ENCODE measurements around the gene HYDIN.

The HYDIN gene

GRCh38 chr16:71254832-71255525, 24.5 kb upstream of the HYDIN start:
- no peaks in the 10 kb centered on the region for H3K9me3 ChIP-seq (ENCODE audit: control insufficient read depth, insufficient read depth, low read length)
- H3K4me1 ChIP-seq (ENCODE audit: control insufficient read depth, insufficient read depth, low read length), result peaks cover 8% of the 10 kb centered on the region
- H3K9ac ChIP-seq (ENCODE audit: low read depth, low read length), result no peak overlapping the region
- no peak overlapping the region for H3K4me3 ChIP-seq (ENCODE audit: low read depth, low read length)
- no peaks in the 10 kb centered on the region for H3K36me3 ChIP-seq (ENCODE audit: control insufficient read depth, insufficient read depth, low read length)
- H3K27me3 ChIP-seq (ENCODE audit: control insufficient read depth, insufficient read depth, low read length), result no peaks in the 10 kb centered on the region

- no peak overlapping the region for H3K4me3 ChIP-seq (ENCODE audit: low read depth, low read length)
- peaks cover 10% of the 10 kb centered on the region for H3K4me1 ChIP-seq (ENCODE audit: control insufficient read depth, insufficient read depth, low read length)
- H3K9ac ChIP-seq (ENCODE audit: low read depth, low read length), result no peak overlapping the region
- H3K9me3 ChIP-seq (ENCODE audit: control insufficient read depth, insufficient read depth, low read length), result no peaks in the 10 kb centered on the region
- H3K27me3 ChIP-seq (ENCODE audit: control insufficient read depth, insufficient read depth, low read length), result no peaks in the 10 kb centered on the region
- H3K36me3 ChIP-seq (ENCODE audit: control insufficient read depth, insufficient read depth, low read length), result no peaks in the 10 kb centered on the region
Measured at GRCh38 chr16:71250461-71251235, 20.1 kb upstream of the HYDIN start.

DNA sequence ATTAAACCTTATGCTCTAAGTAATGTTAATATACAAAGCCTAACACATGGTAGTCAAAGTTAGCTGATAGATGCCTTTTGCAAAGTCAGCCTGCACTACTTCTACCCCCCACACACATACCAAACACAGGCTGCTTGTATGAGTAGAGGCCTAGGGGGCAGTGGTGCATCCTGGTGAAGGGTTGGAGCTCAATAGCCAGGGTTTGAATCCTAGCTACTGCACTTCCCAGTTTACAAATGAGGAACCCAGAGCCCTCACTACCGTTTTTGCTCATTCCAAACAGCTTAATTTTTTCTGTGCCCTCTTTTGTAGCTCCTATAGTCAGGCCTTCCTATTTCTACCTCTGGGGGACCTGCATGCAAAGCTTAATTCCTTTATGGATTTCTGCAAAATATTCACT, 18.9 kb upstream of the HYDIN start:
- no peaks in the 10 kb centered on the region for H3K36me3 ChIP-seq (ENCODE audit: control insufficient read depth, insufficient read depth, low read length)
- H3K4me1 ChIP-seq (ENCODE audit: control insufficient read depth, insufficient read depth, low read length), result peaks cover 3% of the 10 kb centered on the region
- H3K4me3 ChIP-seq (ENCODE audit: low read depth, low read length), result no peak overlapping the region
- H3K27me3 ChIP-seq (ENCODE audit: control insufficient read depth, insufficient read depth, low read length), result no peaks in the 10 kb centered on the region
- no peaks in the 10 kb centered on the region for H3K9me3 ChIP-seq (ENCODE audit: control insufficient read depth, insufficient read depth, low read length)
- no peak overlapping the region for H3K9ac ChIP-seq (ENCODE audit: low read depth, low read length)

DNA sequence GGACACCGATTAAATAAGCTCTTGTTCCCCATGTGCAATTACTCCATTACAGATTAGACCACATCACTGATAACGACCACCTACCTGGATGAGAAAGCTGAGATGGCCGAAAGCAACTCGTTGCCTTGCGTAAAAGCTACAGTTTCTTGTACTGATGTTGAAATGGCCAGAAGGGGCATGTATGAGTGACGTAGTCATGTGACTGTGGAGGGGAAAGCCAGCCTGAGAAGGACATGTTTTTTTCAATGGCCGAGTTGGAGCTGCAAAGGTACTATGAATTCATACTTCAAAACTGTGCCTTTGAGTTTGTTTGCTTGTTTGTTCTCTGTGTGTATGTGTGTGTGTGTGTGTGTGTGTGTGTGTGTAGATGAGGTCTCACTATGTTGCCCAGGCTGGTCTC, 17.0 kb upstream of the HYDIN start:
- Histone ChIP-seq H3K9me3 (ENCODE audit: control insufficient read depth, insufficient read depth, low read length) (no peaks in the 10 kb centered on the region), H3K36me3 (ENCODE audit: control insufficient read depth, insufficient read depth, low read length) (no peaks in the 10 kb centered on the region)

GRCh38 chr16:71246309-71246708, 15.8 kb upstream of the HYDIN start:
- Histone ChIP-seq H3K36me3 (ENCODE audit: control insufficient read depth, insufficient read depth, low read length) (no peaks in the 10 kb centered on the region), H3K4me1 (ENCODE audit: control insufficient read depth, insufficient read depth, low read length) (peaks cover 3% of the 10 kb centered on the region), H3K9ac (ENCODE audit: low read depth, low read length) (no peak overlapping the region), H3K9me3 (ENCODE audit: control insufficient read depth, insufficient read depth, low read length) (no peaks in the 10 kb centered on the region), H3K4me3 (ENCODE audit: low read depth, low read length) (no peak overlapping the region), H3K27me3 (ENCODE audit: control insufficient read depth, insufficient read depth, low read length) (no peaks in the 10 kb centered on the region)

More for the DNA sequence above, 17.0 kb upstream of the HYDIN start:
- Histone ChIP-seq H3K27me3 (ENCODE audit: control insufficient read depth, insufficient read depth, low read length) (no peaks in the 10 kb centered on the region), H3K4me3 (ENCODE audit: low read depth, low read length) (no peak overlapping the region), H3K9ac (ENCODE audit: low read depth, low read length) (no peak overlapping the region), H3K4me1 (ENCODE audit: control insufficient read depth, insufficient read depth, low read length) (peaks cover 3% of the 10 kb centered on the region)

GRCh38 chr16:71244521-71244920, 14.0 kb upstream of the HYDIN start:
- H3K4me3 ChIP-seq (ENCODE audit: low read depth, low read length), result no peak overlapping the region
- H3K27me3 ChIP-seq (ENCODE audit: control insufficient read depth, insufficient read depth, low read length), result no peaks in the 10 kb centered on the region
- H3K36me3 ChIP-seq (ENCODE audit: control insufficient read depth, insufficient read depth, low read length), result no peaks in the 10 kb centered on the region
- no peaks in the 10 kb centered on the region for H3K9me3 ChIP-seq (ENCODE audit: control insufficient read depth, insufficient read depth, low read length)
- H3K9ac ChIP-seq (ENCODE audit: low read depth, low read length), result no peak overlapping the region
- H3K4me1 ChIP-seq (ENCODE audit: control insufficient read depth, insufficient read depth, low read length), result peaks cover 3% of the 10 kb centered on the region

DNA sequence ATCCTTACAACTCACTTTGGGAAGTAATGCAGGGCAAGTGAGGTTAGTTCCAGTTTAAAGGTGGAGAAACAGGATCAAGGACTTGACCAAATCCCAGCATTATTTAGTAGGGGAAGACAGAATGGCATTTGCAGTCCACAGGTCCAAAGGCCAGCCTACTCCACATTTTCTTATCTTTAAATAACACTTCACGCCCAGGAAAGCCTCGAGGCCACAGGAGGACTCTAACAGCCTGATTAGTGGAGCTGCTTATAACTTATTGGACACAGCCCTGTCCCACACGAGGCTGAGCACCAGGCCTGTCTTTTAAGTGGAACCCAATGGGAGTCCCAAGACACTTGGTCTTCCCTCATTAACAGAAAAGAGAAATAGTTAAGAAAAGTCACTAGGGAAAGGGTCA, 12.1 kb upstream of the HYDIN start:
- no peaks in the 10 kb centered on the region for H3K4me1 ChIP-seq (ENCODE audit: control insufficient read depth, insufficient read depth, low read length)
- H3K36me3 ChIP-seq (ENCODE audit: control insufficient read depth, insufficient read depth, low read length), result no peaks in the 10 kb centered on the region
- H3K4me3 ChIP-seq (ENCODE audit: low read depth, low read length), result no peak overlapping the region
- no peaks in the 10 kb centered on the region for H3K9me3 ChIP-seq (ENCODE audit: control insufficient read depth, insufficient read depth, low read length)
- no peak overlapping the region for H3K9ac ChIP-seq (ENCODE audit: low read depth, low read length)
- no peaks in the 10 kb centered on the region for H3K27me3 ChIP-seq (ENCODE audit: control insufficient read depth, insufficient read depth, low read length)

DNA sequence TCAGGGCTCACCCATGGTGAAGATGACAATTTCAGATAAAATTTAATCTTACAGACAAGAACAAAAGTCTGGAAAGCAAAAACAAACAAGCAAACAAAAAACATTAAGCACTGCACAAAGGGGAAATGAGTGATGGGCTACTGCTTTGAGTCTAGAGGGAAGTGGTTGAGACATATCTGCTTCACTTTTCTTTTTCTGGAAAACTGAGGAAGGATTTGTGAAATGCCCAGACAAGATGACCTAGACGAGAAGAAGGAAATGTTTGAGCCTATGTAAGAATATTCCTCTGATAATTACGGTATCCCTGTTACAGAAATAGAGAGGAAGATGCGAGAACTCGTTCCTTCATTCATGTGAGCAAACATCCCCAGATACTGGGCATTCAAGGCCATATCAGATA, 11.5 kb upstream of the HYDIN start:
- H3K9me3 ChIP-seq (ENCODE audit: control insufficient read depth, insufficient read depth, low read length), result peaks cover under 1% of the 10 kb centered on the region
- no peaks in the 10 kb centered on the region for H3K27me3 ChIP-seq (ENCODE audit: control insufficient read depth, insufficient read depth, low read length)
- H3K4me1 ChIP-seq (ENCODE audit: control insufficient read depth, insufficient read depth, low read length), result no peaks in the 10 kb centered on the region
- H3K9ac ChIP-seq (ENCODE audit: low read depth, low read length), result no peak overlapping the region
- no peaks in the 10 kb centered on the region for H3K36me3 ChIP-seq (ENCODE audit: control insufficient read depth, insufficient read depth, low read length)
- no peak overlapping the region for H3K4me3 ChIP-seq (ENCODE audit: low read depth, low read length)

GRCh38 chr16:71229344-71229743, 1.2 kb downstream of the HYDIN start:
- Histone ChIP-seq H3K4me1 (ENCODE audit: control insufficient read depth, insufficient read depth, low read length) (peaks cover 2% of the 10 kb centered on the region), H3K4me3 (ENCODE audit: low read depth, low read length) (no peak overlapping the region), H3K9ac (ENCODE audit: low read depth, low read length) (no peak overlapping the region), H3K36me3 (ENCODE audit: control insufficient read depth, insufficient read depth, low read length) (no peaks in the 10 kb centered on the region), H3K27me3 (ENCODE audit: control insufficient read depth, insufficient read depth, low read length) (no peaks in the 10 kb centered on the region), H3K9me3 (ENCODE audit: control insufficient read depth, insufficient read depth, low read length) (no peaks in the 10 kb centered on the region)

DNA sequence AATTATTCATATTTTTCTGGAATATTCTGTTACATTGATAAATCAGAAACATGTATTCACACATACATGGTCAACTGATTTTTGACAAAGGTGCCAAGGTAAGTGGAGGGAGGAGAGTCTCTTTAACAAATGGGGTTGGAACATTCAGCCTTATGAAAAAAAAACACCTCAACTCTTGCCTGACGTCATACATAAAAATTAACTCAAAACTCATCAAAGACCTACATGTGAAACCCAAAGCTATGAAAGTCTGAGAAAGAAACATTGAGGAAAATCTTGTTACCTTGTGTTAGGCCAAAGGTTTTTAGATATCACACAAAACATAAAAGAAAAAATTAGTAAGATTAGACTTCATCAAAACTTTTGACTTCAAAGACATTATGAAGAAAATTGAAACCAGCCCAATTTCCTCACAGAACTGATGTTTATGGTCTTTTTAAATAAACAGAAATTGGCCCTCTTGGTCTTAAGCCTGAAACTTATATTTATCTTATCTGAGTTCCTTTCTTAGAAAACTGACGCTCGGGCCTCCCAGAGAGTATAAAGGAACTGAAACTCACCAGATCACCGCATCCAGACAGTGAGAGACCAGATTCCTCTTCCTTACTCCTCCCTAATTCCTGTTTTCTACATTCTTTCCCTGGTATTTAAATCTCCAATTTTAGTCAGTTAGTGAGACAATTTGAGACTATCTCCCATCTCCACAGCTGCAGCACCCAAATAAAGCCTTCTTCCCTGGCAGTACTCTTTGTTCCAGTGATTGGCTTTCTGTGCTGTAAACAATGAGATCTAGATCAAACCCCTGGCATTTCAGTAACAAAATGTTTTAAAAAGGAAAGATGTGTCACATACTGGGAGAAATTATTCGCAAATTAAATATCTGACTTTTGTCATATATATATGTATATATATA, 4.0 kb downstream of the HYDIN start:
- H3K9ac ChIP-seq (ENCODE audit: low read depth, low read length), result no peak overlapping the region
- no peaks in the 10 kb centered on the region for H3K27me3 ChIP-seq (ENCODE audit: control insufficient read depth, insufficient read depth, low read length)
- peaks cover 2% of the 10 kb centered on the region for H3K4me1 ChIP-seq (ENCODE audit: control insufficient read depth, insufficient read depth, low read length)
- no peaks in the 10 kb centered on the region for H3K9me3 ChIP-seq (ENCODE audit: control insufficient read depth, insufficient read depth, low read length)
- no peaks in the 10 kb centered on the region for H3K36me3 ChIP-seq (ENCODE audit: control insufficient read depth, insufficient read depth, low read length)
- no peak overlapping the region for H3K4me3 ChIP-seq (ENCODE audit: low read depth, low read length)

- no peaks in the 10 kb centered on the region for H3K9me3 ChIP-seq (ENCODE audit: control insufficient read depth, insufficient read depth, low read length)
- no peak overlapping the region for H3K4me3 ChIP-seq (ENCODE audit: low read depth, low read length)
- H3K4me1 ChIP-seq (ENCODE audit: control insufficient read depth, insufficient read depth, low read length), result no peaks in the 10 kb centered on the region
- no peak overlapping the region for H3K9ac ChIP-seq (ENCODE audit: low read depth, low read length)
- no peaks in the 10 kb centered on the region for H3K36me3 ChIP-seq (ENCODE audit: control insufficient read depth, insufficient read depth, low read length)
- no peaks in the 10 kb centered on the region for H3K27me3 ChIP-seq (ENCODE audit: control insufficient read depth, insufficient read depth, low read length)
Measured at GRCh38 chr16:71225145-71225544, 5.4 kb downstream of the HYDIN start.

All from iPS-15b (cell line).